ENCODE data around the gene RREB1.

Gene RREB1

GRCh38 chr6:7190791-7191190 is 83.0 kb downstream of the RREB1 start:
- Histone ChIP-seq H3K4me3 (ENCODE audit: insufficient read depth, low read depth, low read length, poor library complexity, severe bottlenecking) (no peak overlapping the region), H3K27ac (ENCODE audit: insufficient read depth, low read length, poor library complexity, severe bottlenecking) (no peak overlapping the region), H3K36me3 (ENCODE audit: control insufficient read depth, insufficient read depth, low read length) (peaks cover 25% of the 10 kb centered on the region), H3K9me3 (ENCODE audit: control insufficient read depth, low read length) (no peaks in the 10 kb centered on the region), H3K27me3 (replicated peaks; ENCODE audit: control insufficient read depth, insufficient read depth, low read length, poor library complexity, severe bottlenecking) (no peaks in the 10 kb centered on the region), H3K4me1 (ENCODE audit: control insufficient read depth, insufficient read depth, low read length, poor library complexity, severe bottlenecking) (no peaks in the 10 kb centered on the region)
- no peak for DNase-seq

- DNase-seq, result no peak
- Histone ChIP-seq H3K4me3 (ENCODE audit: insufficient read depth, low read depth, low read length, poor library complexity, severe bottlenecking) (no peak overlapping the region), H3K27ac (ENCODE audit: insufficient read depth, low read length, poor library complexity, severe bottlenecking) (no peak overlapping the region), H3K36me3 (ENCODE audit: control insufficient read depth, insufficient read depth, low read length) (peaks cover 24% of the 10 kb centered on the region), H3K9me3 (ENCODE audit: control insufficient read depth, low read length) (no peaks in the 10 kb centered on the region), H3K4me1 (ENCODE audit: control insufficient read depth, insufficient read depth, low read length, poor library complexity, severe bottlenecking) (no peaks in the 10 kb centered on the region), H3K27me3 (replicated peaks; ENCODE audit: control insufficient read depth, insufficient read depth, low read length, poor library complexity, severe bottlenecking) (no peaks in the 10 kb centered on the region)
Observed at GRCh38 chr6:7193122-7193521, 85.4 kb downstream of the RREB1 start.

GRCh38 chr6:7194657-7195056 is 86.9 kb downstream of the RREB1 start:
- H3K27ac ChIP-seq (ENCODE audit: insufficient read depth, low read length, poor library complexity, severe bottlenecking), result no peak overlapping the region
- H3K4me1 ChIP-seq (ENCODE audit: control insufficient read depth, insufficient read depth, low read length, poor library complexity, severe bottlenecking), result no peaks in the 10 kb centered on the region
- H3K4me3 ChIP-seq (ENCODE audit: insufficient read depth, low read depth, low read length, poor library complexity, severe bottlenecking), result no peak overlapping the region
- no peak for DNase-seq
- no peaks in the 10 kb centered on the region for H3K9me3 ChIP-seq (ENCODE audit: control insufficient read depth, low read length)
- no peaks in the 10 kb centered on the region for H3K27me3 ChIP-seq (replicated peaks; ENCODE audit: control insufficient read depth, insufficient read depth, low read length, poor library complexity, severe bottlenecking)
- H3K36me3 ChIP-seq (ENCODE audit: control insufficient read depth, insufficient read depth, low read length), result peaks cover 12% of the 10 kb centered on the region

GRCh38 chr6:7195339-7196018 is 87.7 kb downstream of the RREB1 start:
- no peak overlapping the region for H3K27ac ChIP-seq (ENCODE audit: insufficient read depth, low read length, poor library complexity, severe bottlenecking)
- H3K4me3 ChIP-seq (ENCODE audit: insufficient read depth, low read depth, low read length, poor library complexity, severe bottlenecking), result no peak overlapping the region
- no peaks in the 10 kb centered on the region for H3K27me3 ChIP-seq (replicated peaks; ENCODE audit: control insufficient read depth, insufficient read depth, low read length, poor library complexity, severe bottlenecking)
- no peaks in the 10 kb centered on the region for H3K4me1 ChIP-seq (ENCODE audit: control insufficient read depth, insufficient read depth, low read length, poor library complexity, severe bottlenecking)
- DNase-seq, result no peak
- no peaks in the 10 kb centered on the region for H3K9me3 ChIP-seq (ENCODE audit: control insufficient read depth, low read length)
- H3K36me3 ChIP-seq (ENCODE audit: control insufficient read depth, insufficient read depth, low read length), result peaks cover 8% of the 10 kb centered on the region

GRCh38 chr6:7196019-7196402 is 88.2 kb downstream of the RREB1 start:
- H3K4me1 ChIP-seq (ENCODE audit: control insufficient read depth, insufficient read depth, low read length, poor library complexity, severe bottlenecking), result no peaks in the 10 kb centered on the region
- no peaks in the 10 kb centered on the region for H3K9me3 ChIP-seq (ENCODE audit: control insufficient read depth, low read length)
- peaks cover 4% of the 10 kb centered on the region for H3K36me3 ChIP-seq (ENCODE audit: control insufficient read depth, insufficient read depth, low read length)
- no peak overlapping the region for H3K4me3 ChIP-seq (ENCODE audit: insufficient read depth, low read depth, low read length, poor library complexity, severe bottlenecking)
- no peak for DNase-seq
- no peak overlapping the region for H3K27ac ChIP-seq (ENCODE audit: insufficient read depth, low read length, poor library complexity, severe bottlenecking)
- H3K27me3 ChIP-seq (replicated peaks; ENCODE audit: control insufficient read depth, insufficient read depth, low read length, poor library complexity, severe bottlenecking), result no peaks in the 10 kb centered on the region

- no peak for DNase-seq
- Histone ChIP-seq H3K9me3 (ENCODE audit: control insufficient read depth, low read length) (no peaks in the 10 kb centered on the region), H3K27me3 (replicated peaks; ENCODE audit: control insufficient read depth, insufficient read depth, low read length, poor library complexity, severe bottlenecking) (no peaks in the 10 kb centered on the region), H3K4me1 (ENCODE audit: control insufficient read depth, insufficient read depth, low read length, poor library complexity, severe bottlenecking) (no peaks in the 10 kb centered on the region), H3K4me3 (ENCODE audit: insufficient read depth, low read depth, low read length, poor library complexity, severe bottlenecking) (no peak overlapping the region), H3K36me3 (ENCODE audit: control insufficient read depth, insufficient read depth, low read length) (peaks cover 7% of the 10 kb centered on the region), H3K27ac (ENCODE audit: insufficient read depth, low read length, poor library complexity, severe bottlenecking) (no peak overlapping the region)
Observed at GRCh38 chr6:7196685-7197283, 89.0 kb downstream of the RREB1 start.

- Histone ChIP-seq H3K4me1 (ENCODE audit: control insufficient read depth, insufficient read depth, low read length, poor library complexity, severe bottlenecking) (no peaks in the 10 kb centered on the region), H3K27me3 (replicated peaks; ENCODE audit: control insufficient read depth, insufficient read depth, low read length, poor library complexity, severe bottlenecking) (no peaks in the 10 kb centered on the region), H3K4me3 (ENCODE audit: insufficient read depth, low read depth, low read length, poor library complexity, severe bottlenecking) (no peak overlapping the region), H3K9me3 (ENCODE audit: control insufficient read depth, low read length) (no peaks in the 10 kb centered on the region), H3K36me3 (ENCODE audit: control insufficient read depth, insufficient read depth, low read length) (peaks cover 11% of the 10 kb centered on the region), H3K27ac (ENCODE audit: insufficient read depth, low read length, poor library complexity, severe bottlenecking) (no peak overlapping the region)
- DNase-seq, result no peak
Observed at GRCh38 chr6:7197747-7198146, 90.0 kb downstream of the RREB1 start.

- H3K27ac ChIP-seq (ENCODE audit: insufficient read depth, low read length, poor library complexity, severe bottlenecking), result no peak overlapping the region
Observed at GRCh38 chr6:7198833-7199800, 91.4 kb downstream of the RREB1 start.

GRCh38 chr6:7200598-7201443 is 93.1 kb downstream of the RREB1 start:
- DNase-seq, result no peak
- Histone ChIP-seq H3K27me3 (replicated peaks; ENCODE audit: control insufficient read depth, insufficient read depth, low read length, poor library complexity, severe bottlenecking) (no peaks in the 10 kb centered on the region), H3K36me3 (ENCODE audit: control insufficient read depth, insufficient read depth, low read length) (peaks cover 17% of the 10 kb centered on the region), H3K4me3 (ENCODE audit: insufficient read depth, low read depth, low read length, poor library complexity, severe bottlenecking) (no peak overlapping the region), H3K4me1 (ENCODE audit: control insufficient read depth, insufficient read depth, low read length, poor library complexity, severe bottlenecking) (no peaks in the 10 kb centered on the region), H3K9me3 (ENCODE audit: control insufficient read depth, low read length) (no peaks in the 10 kb centered on the region), H3K27ac (ENCODE audit: insufficient read depth, low read length, poor library complexity, severe bottlenecking) (no peak overlapping the region)

More at GRCh38 chr6:7198833-7199800, 91.4 kb downstream of the RREB1 start:
- Histone ChIP-seq H3K4me1 (ENCODE audit: control insufficient read depth, insufficient read depth, low read length, poor library complexity, severe bottlenecking) (no peaks in the 10 kb centered on the region), H3K27me3 (replicated peaks; ENCODE audit: control insufficient read depth, insufficient read depth, low read length, poor library complexity, severe bottlenecking) (no peaks in the 10 kb centered on the region), H3K4me3 (ENCODE audit: insufficient read depth, low read depth, low read length, poor library complexity, severe bottlenecking) (no peak overlapping the region), H3K9me3 (ENCODE audit: control insufficient read depth, low read length) (no peaks in the 10 kb centered on the region), H3K36me3 (ENCODE audit: control insufficient read depth, insufficient read depth, low read length) (peaks cover 15% of the 10 kb centered on the region)
- no peak for DNase-seq

All from effector memory CD4-positive, alpha-beta T cell (primary cell).